Fibroblast of skin of scalp (primary cell): ENCODE measurements around the gene C19orf33.
"Not testable (repeated sequence)": the region's sequence is repeated elsewhere in the genome, so short reads cannot be mapped to it uniquely, and the experiment has no call there.

Experiments
- DNase-seq: peaks from one replicate; pipeline ENCODE4 v3.0.0-alpha.2; 2013

The C19orf33 gene

GRCh38 chr19:38309615-38310278, 5.7 kb downstream of the C19orf33 start:
- DNase-seq, result no peak

- no peak for DNase-seq
These were observed 6.2 kb downstream of the C19orf33 start for GRCh38 chr19:38310279-38310670.

GRCh38 chr19:38310986-38311385, 6.9 kb downstream of the C19orf33 start:
- no peak for DNase-seq

- DNase-seq, result peak; percentile 99
These were observed 11.8 kb downstream of the C19orf33 start, which contains the start of gene YIF1B for GRCh38 chr19:38315657-38316476. YIF1B (minus strand) TSS chr19:38315947; CDS start chr19:38315917, 30 bp downstream.

GRCh38 chr19:38316477-38317067, 12.5 kb downstream of the C19orf33 start:
- no peak for DNase-seq

GRCh38 chr19:38317104-38317612, 13.1 kb downstream of the C19orf33 start:
- no peak for DNase-seq

GRCh38 chr19:38318660-38319059, 14.6 kb downstream of the C19orf33 start:
- no peak for DNase-seq

GRCh38 chr19:38319421-38320258, 15.6 kb downstream of the C19orf33 start, which contains the start of gene KCNK6:
KCNK6 (plus strand) TSS chr19:38319845; CDS start chr19:38319951, 106 bp downstream.
- peak; percentile 24 for DNase-seq

GRCh38 chr19:38320969-38321339, 16.9 kb downstream of the C19orf33 start:
- no peak for DNase-seq

GRCh38 chr19:38321646-38322196, 17.7 kb downstream of the C19orf33 start:
- DNase-seq, result no peak

GRCh38 chr19:38323291-38323690, 19.2 kb downstream of the C19orf33 start:
- no peak for DNase-seq

- no peak for DNase-seq
These were observed 20.4 kb downstream of the C19orf33 start for GRCh38 chr19:38324431-38324830.

GRCh38 chr19:38326591-38326990, 22.5 kb downstream of the C19orf33 start:
- DNase-seq, result no peak

GRCh38 chr19:38329651-38330050, 25.6 kb downstream of the C19orf33 start:
- no peak for DNase-seq

- DNase-seq, result no peak
These were observed 27.7 kb downstream of the C19orf33 start for GRCh38 chr19:38331728-38332127.

GRCh38 chr19:38333245-38333644, 29.2 kb downstream of the C19orf33 start:
- peak; percentile 21 for DNase-seq

GRCh38 chr19:38335949-38336637, 32.0 kb downstream of the C19orf33 start:
- peak; percentile 96 for DNase-seq

GRCh38 chr19:38336638-38337359, 32.7 kb downstream of the C19orf33 start:
- DNase-seq, result peak; percentile 87

- DNase-seq, result no peak
These were observed 33.3 kb downstream of the C19orf33 start for GRCh38 chr19:38337360-38337653.

- not testable (repeated sequence) for DNase-seq
These were observed 35.0 kb downstream of the C19orf33 start for GRCh38 chr19:38339011-38339410.

GRCh38 chr19:38340927-38341326, 36.9 kb downstream of the C19orf33 start:
- DNase-seq, result no peak
